GM19035 (cell line): ENCODE results near the gene WDR70.

Source experiments
- ATAC-seq: cut with Tn5 transposase; IDR thresholded peaks from one replicate; pipeline ENCODE4 v1.9.1; 2021; ENCODE audit not compliant: unreplicated experiment

Gene WDR70

DNA sequence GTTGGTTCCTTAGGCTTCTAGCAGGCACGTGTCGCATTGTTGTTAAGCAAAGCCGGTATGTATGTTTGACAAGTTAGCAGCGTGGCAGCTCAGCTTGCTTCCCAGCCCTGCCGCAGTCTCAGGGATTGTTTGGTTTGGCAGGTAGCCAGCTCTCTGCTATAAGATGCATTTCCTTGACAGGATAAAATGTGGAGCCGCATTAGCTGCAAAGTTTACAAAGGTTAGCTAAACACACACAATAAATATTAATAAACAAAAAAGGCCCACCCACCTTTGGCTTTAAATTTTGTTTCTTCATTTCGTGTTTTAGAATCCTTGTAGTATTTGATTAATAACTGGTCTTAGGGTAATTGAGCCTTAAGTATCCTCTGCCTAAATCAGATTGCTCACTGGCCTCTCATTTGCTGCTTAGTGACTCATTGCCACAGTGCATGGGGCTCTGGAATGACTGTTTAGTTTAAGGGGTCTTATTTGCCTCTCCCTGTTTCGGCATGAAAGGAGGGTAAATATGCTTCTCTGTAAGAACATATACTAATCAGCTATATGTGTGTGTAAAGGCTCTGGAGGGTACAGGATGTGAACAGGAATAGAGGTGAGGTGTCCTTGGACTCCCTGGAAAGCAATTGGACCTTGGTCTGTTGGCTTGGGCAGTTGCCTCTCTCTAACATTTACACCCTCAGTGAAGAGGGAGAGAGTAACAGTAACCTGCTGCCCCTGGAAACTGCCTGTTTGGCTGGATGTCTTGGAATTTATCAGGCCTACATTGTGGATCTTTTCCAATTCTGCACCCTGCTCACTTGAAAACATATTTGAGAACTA, 338.7 kb downstream of the WDR70 start:
- no peak for ATAC-seq

DNA sequence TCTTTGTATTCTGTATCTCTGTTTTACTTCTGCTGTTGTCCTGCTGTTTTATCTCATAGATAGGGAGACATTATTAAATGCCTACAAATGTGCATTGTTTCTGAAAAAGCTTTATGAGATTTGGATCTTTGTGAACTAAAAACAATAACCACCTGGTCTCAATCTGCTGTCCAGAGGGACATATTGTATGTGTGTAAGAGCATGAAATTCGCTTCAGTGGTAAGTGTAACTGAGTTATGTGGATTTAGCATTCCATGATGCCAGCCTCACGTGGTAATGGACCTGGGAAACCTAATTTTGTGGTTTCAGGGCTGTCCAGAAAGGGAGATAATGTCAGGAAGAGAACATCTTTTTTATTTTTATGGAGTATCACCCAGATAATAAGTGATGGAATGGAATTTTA, 341.4 kb downstream of the WDR70 start:
- no peak for ATAC-seq

DNA sequence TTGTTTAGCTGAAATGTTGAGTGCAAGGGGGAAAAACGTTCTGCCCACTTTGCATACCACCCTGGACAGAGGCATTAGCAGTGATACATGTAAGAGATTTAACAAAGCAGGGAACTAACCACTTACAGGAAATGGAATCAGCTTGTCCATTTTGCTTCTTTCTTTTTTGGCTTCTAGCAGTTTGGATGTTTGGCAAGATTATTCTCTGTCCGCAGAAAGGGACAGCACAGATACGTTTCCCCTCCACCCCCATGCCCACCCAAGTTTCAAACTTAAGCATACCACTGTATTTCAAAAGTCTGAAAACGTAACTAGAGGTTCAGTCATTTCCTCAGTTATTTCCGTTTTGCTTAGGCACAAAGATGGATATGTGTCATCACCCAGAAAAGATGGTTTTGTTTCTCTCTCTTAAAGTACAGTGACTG, 342.3 kb downstream of the WDR70 start:
- ATAC-seq, result peak; percentile 72

DNA sequence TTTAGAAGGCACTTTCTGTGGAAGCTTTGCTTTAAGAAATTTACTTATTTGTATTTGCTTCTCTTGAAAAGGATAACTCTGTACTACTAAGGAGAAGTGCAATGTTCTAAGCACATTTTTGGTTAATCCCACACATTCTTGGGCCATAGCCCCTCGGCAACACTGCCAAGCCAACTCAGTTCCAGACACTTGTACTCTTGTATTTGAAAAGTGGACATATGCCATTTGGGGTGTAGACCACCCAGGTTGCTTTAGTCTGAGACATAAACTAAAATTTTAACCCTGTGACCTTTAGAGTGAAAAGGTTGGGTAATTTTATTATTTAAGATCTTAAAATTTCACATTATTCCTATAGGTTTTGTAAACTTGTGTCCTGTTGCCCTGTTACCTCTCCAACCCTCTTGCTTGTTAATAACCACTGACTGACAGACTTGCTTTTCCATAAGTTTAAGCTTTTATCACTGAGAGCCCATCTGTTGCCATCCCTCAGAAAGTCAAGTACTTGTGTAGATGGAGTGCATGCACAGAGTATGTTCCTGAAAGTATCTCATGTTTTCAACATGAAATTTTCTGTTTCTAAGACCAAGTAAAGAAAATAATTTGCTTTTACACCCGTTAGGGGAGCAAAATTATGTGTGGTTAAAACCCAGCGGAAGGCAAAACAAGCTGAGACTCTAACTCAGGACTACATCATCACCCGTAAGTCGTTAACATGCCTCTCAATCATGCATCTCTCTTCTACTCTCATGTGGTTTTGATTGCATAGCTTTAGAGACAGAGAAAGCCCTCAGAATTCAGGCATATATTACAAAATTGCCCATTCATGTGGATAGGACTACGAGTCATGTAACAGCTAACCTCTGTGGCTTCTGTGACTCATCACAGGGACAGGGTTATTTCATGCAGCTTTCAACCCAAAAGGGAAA, 343.4 kb downstream of the WDR70 start:
- ATAC-seq, result peak; percentile 66

DNA sequence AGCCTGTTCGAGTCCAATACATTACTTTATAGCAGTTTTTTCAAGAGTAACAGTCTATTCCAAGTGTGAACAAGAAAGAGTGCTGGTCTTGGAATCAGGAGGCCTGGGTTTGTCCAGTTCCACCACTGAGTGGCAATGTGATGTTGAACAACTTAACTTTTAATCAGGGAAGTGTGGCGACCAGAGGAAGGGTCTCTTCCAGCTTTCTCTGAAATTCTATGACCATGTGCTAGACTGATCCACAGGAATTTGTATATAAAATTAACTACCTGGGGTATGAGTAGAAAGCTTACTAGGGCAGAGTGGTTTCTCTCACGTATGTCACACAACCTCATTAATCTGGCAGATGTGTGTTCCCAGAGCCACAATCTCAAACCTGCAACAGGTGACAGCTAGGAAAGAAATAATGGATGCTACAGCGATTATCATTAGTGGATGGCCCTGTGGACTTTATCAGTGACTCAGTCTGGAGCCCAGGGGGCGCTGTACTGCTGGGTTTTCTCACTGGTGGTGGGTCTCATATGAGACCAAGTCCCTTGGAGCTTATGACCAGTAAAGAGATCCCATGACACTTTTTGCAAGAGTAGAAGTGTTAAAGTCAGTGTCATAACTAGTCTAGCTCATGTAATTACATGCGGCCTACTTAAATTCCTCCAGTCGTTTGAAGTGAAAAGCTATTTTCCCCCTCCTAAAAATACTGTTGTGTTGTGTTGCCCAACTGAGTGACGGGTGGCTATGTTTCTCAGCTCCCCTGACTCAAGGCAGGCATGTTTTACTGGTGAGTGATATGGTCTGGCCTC, 344.2 kb downstream of the WDR70 start:
- no peak for ATAC-seq

DNA sequence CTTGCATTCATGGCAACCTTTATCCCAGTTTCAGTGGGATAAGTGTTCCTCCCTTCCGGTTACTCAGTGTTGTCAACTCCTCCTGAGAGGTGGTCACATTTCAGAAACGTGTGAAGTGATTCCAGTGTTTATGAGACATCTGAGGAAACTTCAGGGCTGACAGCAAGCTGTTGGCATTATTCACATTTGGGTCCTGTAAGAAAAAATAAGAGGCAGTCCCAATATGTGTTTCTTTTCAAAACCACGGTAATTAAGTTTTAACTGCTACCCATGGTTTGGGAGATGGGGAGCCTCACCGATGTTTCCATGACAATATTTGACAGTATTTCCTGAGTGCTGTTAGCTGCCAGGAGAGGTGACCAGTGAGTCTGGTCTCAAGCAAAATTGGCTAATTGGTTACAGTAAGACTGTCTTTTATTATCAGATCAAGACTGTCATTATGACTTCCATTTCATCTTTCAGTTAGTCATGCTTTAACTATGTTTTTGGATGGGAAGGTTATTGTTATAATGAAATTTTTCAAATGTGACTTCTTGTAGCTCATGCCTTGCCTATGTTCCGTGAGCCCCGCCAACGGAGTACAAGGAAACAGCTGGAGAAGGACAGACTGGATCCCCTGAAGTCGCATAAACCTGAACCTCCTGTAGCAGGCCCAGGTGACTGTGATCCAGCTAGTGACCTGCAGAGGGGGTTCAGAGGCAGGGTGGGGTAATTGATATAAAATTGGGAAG, 345.4 kb downstream of the WDR70 start:
- no peak for ATAC-seq

DNA sequence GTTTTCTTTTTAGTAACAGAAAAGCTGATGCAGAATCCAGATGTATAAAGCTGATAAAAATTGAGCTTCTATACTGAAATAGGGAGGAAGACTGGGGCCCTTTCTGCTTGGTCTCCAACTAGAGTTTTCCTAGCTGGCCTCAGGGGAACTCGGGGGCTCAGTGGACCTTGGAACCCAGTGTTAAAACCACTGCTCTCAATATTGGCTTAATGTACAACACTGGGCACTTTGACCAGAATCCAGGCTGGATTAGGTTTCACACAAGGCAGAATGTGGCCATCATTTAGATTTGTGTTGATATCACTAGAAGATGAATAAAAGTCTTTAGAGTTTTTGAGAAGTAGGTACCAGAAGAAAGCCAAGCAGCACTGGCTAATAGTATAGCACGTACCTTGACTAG, 346.1 kb downstream of the WDR70 start:
- no peak for ATAC-seq

DNA sequence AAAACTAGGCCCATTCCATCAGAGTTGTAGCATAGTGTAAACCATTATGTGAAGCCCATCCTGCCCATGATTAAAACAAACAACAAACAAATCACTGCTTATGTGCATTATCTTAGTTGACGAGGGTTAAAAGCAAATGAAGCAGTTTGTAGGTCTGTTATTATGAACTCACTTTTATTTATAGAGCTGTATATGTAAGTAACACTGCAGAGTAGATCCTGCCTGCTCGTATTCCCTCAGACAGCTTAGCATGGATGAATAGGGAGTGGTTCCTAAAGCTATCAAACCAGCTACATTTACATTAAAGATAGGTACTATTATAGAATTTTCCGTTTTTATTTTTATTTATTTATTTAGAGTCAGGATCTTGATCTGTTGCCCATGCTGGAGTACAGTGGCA, 348.1 kb downstream of the WDR70 start:
- ATAC-seq, result no peak

DNA sequence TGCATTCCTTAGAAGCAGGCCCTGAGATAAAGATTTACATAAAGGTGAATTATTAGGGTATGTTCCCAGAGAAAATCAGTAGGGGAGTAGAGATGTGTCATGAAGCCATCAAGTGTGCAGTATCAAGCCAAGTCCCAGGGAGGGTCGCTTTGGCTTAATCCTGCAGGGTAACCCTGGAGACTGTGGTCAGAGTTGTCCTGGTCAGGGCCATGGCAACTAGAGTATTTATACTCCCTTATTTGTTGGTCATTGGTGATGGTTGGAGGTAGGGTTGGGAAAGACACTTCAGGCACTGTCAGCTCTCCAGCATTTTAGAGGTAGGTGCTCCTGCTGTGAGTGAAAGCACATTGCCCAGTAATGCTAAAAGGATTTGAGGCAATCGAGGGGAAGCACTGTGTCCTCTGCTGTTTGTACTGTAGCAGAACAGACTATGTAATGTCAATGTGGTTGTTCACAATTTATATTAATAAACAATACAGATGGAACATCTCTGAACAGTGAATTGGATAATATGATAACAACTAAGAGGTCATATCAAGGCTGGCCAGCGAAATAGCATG, 351.9 kb downstream of the WDR70 start:
- ATAC-seq, result no peak

DNA sequence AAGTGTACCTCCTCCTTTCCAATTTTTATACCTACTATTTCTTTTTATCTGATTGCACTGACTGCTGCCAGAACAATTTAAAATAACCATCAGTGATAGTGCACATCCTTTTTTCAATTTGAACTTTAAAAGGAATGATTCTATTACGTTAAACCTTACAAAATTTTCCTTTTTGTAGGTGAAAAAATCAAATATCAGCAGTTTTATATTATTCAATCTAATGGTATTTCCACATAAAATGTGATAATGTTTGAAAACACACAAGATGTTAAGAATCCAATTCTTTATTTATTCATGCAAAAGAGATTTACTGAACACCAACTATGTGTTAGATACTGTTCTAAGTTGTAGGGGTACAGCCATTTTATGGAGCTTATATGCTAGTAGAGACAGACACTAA, 355.0 kb downstream of the WDR70 start:
- no peak for ATAC-seq

DNA sequence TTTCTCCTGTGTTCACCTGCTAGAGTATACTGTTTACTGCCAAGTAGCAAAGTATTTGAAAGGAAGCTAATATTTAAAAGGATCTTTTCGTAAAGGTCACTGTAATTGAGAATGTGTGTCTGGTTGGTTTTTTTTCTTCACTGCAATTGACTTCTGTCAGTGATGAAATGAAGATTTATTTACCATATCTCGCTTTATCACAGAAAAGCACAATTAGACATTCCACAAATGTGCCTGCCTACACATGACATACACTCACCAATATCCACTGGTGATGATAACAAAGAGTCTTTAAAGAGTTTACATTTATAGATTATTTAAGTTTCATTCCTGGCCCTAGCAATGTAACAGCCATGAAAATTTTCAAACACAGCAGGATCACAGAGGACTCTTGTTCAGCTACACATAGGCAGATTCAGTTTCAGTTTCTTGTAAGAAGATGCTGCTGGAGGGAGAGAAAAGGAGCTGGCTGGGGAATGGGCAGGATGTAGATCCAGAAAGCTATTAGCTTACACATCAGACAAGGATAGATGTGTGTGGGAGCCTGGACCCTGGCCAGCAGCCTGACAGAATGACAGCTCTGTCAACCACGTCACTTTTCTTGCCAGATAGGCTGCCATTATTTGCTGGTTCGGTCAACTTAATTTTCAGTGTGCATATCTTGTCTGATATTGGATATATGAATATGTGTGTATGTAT, 356.7 kb downstream of the WDR70 start:
- ATAC-seq, result no peak

DNA sequence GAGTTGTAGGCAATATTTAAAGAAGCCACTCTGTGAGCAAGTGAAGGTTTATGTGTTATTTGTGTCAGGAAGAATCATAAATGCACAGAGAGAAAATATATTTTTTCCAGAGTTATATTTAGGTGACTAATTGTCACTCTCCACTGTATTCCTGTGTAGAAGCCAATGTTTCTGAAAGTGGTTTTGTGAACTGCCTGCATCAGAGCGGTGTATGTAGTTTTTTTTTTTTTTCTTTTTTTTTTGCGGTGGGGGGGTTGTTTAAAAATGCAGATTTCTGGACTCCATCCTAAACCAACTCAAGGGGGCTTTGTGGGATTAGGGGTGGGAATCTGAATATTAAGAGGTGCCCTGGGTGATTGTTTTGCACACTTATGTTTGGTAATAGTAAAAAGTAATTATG, 357.3 kb downstream of the WDR70 start:
- no peak for ATAC-seq

DNA sequence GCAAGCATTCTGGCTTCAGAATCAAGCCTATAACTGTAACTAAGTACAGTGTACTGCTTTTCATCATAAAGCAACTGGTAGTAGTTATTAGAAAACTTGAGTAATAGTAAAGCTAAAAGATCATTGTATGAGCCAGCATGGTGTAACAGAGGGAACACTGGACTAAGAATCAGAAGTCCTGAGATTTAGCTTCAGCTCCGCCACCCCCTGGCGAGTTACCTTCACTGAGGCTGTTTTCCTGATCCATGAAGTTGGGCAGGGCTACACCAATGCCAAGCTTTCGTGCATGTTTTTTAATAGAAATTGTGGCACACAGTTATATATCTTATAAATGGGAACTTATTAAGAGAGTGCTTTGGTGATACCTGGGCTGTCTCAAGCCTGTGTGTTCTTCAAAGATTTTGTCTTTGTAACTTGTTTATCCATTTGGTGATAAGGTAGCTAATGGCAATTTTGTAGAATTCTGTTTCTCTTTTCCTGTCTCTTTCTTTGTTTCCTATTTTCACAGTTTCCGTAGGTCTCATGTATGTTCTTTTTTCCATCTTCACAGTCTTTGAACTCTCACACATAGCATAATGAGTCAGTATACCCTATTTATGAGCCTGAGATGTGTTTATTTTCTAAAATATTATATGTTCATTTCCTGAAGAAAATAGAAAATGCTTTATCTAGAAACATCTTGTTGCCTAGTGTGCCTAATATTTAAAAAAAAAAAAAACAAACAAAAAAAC, 358.4 kb downstream of the WDR70 start:
- no peak for ATAC-seq

DNA sequence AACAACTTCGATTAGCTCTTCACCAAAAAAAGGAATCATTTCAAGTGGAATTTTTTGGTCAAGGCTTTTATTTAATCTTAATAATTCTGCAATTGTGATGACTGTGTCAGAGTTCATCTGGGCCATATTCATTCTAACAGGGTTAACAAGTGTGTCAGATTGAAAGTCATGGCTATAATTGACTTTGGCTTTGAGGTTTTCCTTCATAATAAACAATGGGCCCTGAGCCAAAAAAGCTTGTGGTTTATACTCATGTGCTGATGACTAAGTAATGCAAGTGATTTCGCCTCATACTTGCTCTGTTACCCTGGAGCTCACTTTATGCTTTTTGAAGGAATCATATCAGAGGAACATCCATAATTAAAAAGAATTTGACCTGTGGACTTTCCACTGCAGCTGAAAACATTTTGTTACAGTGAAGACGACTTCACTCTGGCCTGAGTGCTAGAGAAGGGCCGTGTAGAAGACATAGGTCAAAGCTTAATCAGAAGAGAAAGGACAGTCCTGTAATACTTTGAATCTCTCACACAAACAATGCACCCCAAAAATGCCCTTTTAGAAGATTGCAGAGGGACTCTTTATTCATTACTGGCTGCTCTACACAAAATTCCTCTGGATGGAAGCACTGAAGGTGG, 359.1 kb downstream of the WDR70 start:
- ATAC-seq, result peak; percentile 96

DNA sequence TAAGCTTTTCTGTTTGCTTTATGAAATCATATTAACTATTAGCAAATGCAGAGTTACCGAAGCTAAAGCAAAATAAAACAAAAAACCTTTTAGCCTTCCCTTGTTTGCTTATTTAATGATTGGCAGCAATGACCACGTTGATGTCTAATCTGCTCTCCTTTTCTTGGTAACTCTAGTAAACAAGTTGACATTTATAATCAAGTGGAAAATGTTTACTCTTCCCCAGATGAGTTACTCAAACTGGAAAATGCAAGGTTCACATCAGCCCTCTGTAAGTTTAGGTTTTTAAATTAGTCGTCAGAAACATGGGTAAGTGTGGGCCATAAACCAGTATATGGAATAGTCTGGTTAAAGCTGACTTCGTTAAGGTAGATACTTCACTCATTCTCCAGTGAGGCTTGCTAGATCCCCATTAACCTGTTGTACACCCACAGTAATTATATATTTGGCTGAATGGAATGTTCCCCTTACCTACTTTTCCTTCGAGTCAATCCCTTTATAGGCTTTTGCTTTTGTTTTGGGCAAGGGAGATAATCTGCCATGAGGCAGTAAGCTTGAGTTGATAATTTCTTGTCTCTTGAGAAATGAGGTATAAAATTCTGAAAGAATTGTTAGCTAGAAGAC, 359.9 kb downstream of the WDR70 start:
- no peak for ATAC-seq

DNA sequence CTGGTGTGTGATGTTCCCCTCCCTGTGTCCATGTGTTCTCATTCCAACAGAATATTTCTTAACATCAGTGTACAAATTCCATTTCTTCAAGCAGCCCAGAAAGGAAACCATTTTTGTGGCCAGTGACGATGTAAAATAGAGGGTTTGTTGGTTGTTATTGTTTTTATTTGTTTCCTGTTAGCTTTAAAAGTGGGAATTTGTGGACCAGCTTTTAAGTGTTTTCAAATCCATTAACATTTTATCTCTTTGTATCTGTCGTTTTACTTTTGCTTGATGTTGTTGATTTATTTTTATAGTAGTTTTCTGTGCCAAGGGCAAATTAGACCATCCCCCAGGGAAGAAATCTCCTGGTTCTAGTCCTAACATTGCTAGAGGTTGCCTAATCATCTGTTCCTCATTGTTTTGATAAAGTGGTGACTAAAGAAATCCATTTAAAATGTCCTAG, 360.7 kb downstream of the WDR70 start:
- ATAC-seq, result no peak

DNA sequence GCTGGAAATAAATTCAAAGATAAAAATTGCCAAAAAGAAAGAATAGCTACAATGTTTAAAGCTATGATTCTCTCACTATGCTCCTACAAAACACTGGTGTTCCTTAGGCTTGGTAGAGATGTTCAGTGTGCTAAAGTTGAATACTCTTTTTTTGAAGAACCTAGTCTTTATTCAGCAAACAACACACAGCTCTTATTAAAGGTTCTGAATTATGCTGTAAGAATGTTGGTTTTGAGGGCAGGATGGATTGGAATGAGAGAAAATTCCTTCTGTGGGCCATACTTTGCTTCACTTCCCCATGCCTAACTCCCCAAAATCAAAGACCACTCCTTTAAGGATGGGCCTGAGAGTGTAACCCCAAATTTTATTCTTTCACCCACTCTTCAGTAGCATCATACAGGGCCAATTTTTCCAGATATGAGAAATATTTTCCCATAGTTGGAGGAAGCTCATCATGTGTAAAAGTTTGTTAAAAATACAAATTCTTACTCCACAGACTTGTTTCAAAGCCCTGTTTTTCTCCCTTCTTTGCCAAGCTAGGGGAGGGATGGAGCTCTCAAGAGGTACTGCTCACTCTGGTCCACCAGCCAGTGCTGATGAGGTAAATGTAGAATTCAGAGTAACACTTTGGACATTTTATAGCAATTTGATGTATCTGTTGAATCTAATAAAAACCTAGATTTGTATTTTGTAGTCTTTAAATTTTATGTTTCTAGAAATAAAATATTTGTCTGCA, 361.4 kb downstream of the WDR70 start:
- no peak for ATAC-seq
